Measurements from ENCODE around the gene CD70.

DNA sequence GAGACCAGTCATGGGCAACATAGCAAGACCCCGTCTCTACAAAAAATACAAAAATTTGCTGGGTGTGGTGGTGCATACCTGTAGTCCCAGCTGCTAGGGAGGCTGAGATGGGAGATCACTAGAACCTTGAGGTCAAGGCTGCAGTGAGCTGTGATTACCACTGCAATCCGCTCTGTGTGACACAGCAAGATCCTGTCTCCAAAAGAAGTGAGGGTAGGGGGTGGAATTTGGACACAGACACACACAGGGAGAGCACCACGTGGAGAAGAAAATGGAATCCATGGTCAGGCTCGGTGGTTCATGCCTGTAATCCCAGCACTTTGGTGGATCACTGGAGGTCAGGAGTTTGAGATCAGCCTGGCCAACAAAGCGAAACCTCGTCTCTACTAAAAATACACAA, 51.4 kb downstream of the CD70 start:
- TF ChIP-seq ZNF677 (tag by site-specific recombination; IDR thresholded peaks at IDR 0.05), result no peak
- no peak for TF ChIP-seq ZNF274 (IDR thresholded peaks at IDR 0.05; ENCODE audit: low read length)
- no peak for TF ChIP-seq ZNF274 (tag by site-specific recombination; IDR thresholded peaks at IDR 0.05; ENCODE audit: borderline replicate concordance)
- TF ChIP-seq, protein P1, sequence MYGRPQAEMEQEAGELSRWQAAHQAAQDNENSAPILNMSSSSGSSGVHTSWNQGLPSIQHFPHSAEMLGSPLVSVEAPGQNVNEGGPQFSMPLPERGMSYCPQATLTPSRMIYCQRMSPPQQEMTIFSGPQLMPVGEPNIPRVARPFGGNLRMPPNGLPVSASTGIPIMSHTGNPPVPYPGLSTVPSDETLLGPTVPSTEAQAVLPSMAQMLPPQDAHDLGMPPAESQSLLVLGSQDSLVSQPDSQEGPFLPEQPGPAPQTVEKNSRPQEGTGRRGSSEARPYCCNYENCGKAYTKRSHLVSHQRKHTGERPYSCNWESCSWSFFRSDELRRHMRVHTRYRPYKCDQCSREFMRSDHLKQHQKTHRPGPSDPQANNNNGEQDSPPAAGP (tag by site-specific recombination; IDR thresholded peaks at IDR 0.05), result no peak
- no peak for TF ChIP-seq CTCF (tag by site-specific recombination; IDR thresholded peaks at IDR 0.05)
- TF ChIP-seq REST (tag by site-specific recombination; IDR thresholded peaks at IDR 0.05), result no peak
- no peak for TF ChIP-seq MYNN (tag by site-specific recombination; IDR thresholded peaks at IDR 0.05; ENCODE audit: borderline replicate concordance)
